ENCODE measurements around the gene AK5.

Gene AK5

GRCh38 chr1:77571642-77572041 is 289.8 kb downstream of the AK5 start:
- Histone ChIP-seq H3K9ac (ENCODE audit: low read length) (no peak overlapping the region), H3K79me2 (ENCODE audit: low read length) (no peaks in the 10 kb centered on the region), H3K9me2 (replicated peaks; ENCODE audit: insufficient read depth, low read length) (no peaks in the 10 kb centered on the region), H3K9me3 (replicated peaks; ENCODE audit: insufficient read depth, low read length) (no peaks in the 10 kb centered on the region), H3K4me3 (ENCODE audit: low read length) (no peak overlapping the region), H3K36me3 (replicated peaks; ENCODE audit: insufficient read depth, low read length) (peaks cover 6% of the 10 kb centered on the region; the same call in 1 of the 2 replicates), H2AFZ (ENCODE audit: low read length) (no peak overlapping the region), H3K27me3 (replicated peaks; ENCODE audit: insufficient read depth, low read length) (no peaks in the 10 kb centered on the region), H3K27ac (ENCODE audit: low read length) (no peak overlapping the region), H3K4me2 (ENCODE audit: low read depth, low read length) (no peak overlapping the region), H3F3A (ENCODE audit: insufficient read depth, low read length) (no peaks in the 10 kb centered on the region), H4K20me1 (ENCODE audit: insufficient read depth, low read length) (no peaks in the 10 kb centered on the region), H3K4me1 (ENCODE audit: low read length) (no peaks in the 10 kb centered on the region)
- TF ChIP-seq EZH2phosphoT487 (IDR thresholded peaks at IDR 0.05; ENCODE audit: low read length) (no peak), EZH2 (optimal IDR thresholded peaks at IDR 0.05; ENCODE audit: low read depth, low read length) (no peak), CTCF (IDR thresholded peaks at IDR 0.05; ENCODE audit: low read length) (no peak)
- DNase-seq: no peak

GRCh38 chr1:77579547-77579946 is 297.7 kb downstream of the AK5 start:
- no peaks in the 10 kb centered on the region for H3K4me1 ChIP-seq (ENCODE audit: low read length)
- no peak overlapping the region for H2AFZ ChIP-seq (ENCODE audit: low read length)
- no peak overlapping the region for H3K9ac ChIP-seq (ENCODE audit: low read length)
- no peaks in the 10 kb centered on the region for H3F3A ChIP-seq (ENCODE audit: insufficient read depth, low read length)
- no peaks in the 10 kb centered on the region for H3K9me2 ChIP-seq (replicated peaks; ENCODE audit: insufficient read depth, low read length)
- H3K27ac ChIP-seq (ENCODE audit: low read length): no peak overlapping the region
- H3K4me2 ChIP-seq (ENCODE audit: low read depth, low read length): no peak overlapping the region
- no peak for DNase-seq
- peaks cover 12% of the 10 kb centered on the region; the same call in 1 of the 2 replicates for H3K36me3 ChIP-seq (replicated peaks; ENCODE audit: insufficient read depth, low read length)
- no peaks in the 10 kb centered on the region for H4K20me1 ChIP-seq (ENCODE audit: insufficient read depth, low read length)
- TF ChIP-seq CTCF (IDR thresholded peaks at IDR 0.05; ENCODE audit: low read length): no peak
- TF ChIP-seq EZH2phosphoT487 (IDR thresholded peaks at IDR 0.05; ENCODE audit: low read length): no peak
- TF ChIP-seq EZH2 (optimal IDR thresholded peaks at IDR 0.05; ENCODE audit: low read depth, low read length): no peak
- H3K4me3 ChIP-seq (ENCODE audit: low read length): no peak overlapping the region
- H3K27me3 ChIP-seq (replicated peaks; ENCODE audit: insufficient read depth, low read length): no peaks in the 10 kb centered on the region
- H3K9me3 ChIP-seq (replicated peaks; ENCODE audit: insufficient read depth, low read length): no peaks in the 10 kb centered on the region
- H3K79me2 ChIP-seq (ENCODE audit: low read length): 0 out of 2 replicates have a peak, but pooled peaks cover 2% of the 10 kb centered on the region

GRCh38 chr1:77582905-77583304 is 301.1 kb downstream of the AK5 start:
- no peak overlapping the region for H3K4me2 ChIP-seq (ENCODE audit: low read depth, low read length)
- H3K9me2 ChIP-seq (replicated peaks; ENCODE audit: insufficient read depth, low read length): no peaks in the 10 kb centered on the region
- DNase-seq: no peak
- H3F3A ChIP-seq (ENCODE audit: insufficient read depth, low read length): no peaks in the 10 kb centered on the region
- no peak for TF ChIP-seq EZH2 (optimal IDR thresholded peaks at IDR 0.05; ENCODE audit: low read depth, low read length)
- no peak for TF ChIP-seq CTCF (IDR thresholded peaks at IDR 0.05; ENCODE audit: low read length)
- no peak for TF ChIP-seq EZH2phosphoT487 (IDR thresholded peaks at IDR 0.05; ENCODE audit: low read length)
- H3K36me3 ChIP-seq (replicated peaks; ENCODE audit: insufficient read depth, low read length): peaks cover 9% of the 10 kb centered on the region; the same call in 1 of the 2 replicates
- H3K4me3 ChIP-seq (ENCODE audit: low read length): no peak overlapping the region
- H2AFZ ChIP-seq (ENCODE audit: low read length): no peak overlapping the region
- no peaks in the 10 kb centered on the region for H3K9me3 ChIP-seq (replicated peaks; ENCODE audit: insufficient read depth, low read length)
- H3K27me3 ChIP-seq (replicated peaks; ENCODE audit: insufficient read depth, low read length): no peaks in the 10 kb centered on the region
- no peaks in the 10 kb centered on the region for H3K4me1 ChIP-seq (ENCODE audit: low read length)
- H3K9ac ChIP-seq (ENCODE audit: low read length): no peak overlapping the region
- 0 out of 2 replicates have a peak, but pooled peaks cover 4% of the 10 kb centered on the region for H3K79me2 ChIP-seq (ENCODE audit: low read length)
- no peak overlapping the region for H3K27ac ChIP-seq (ENCODE audit: low read length)
- no peaks in the 10 kb centered on the region for H4K20me1 ChIP-seq (ENCODE audit: insufficient read depth, low read length)

Measured in MM.1S (cell line).